D721Med (cell line): ENCODE results near the gene TM4SF20.

ENCODE experiments used
- DNase-seq: peaks from one replicate; pipeline ENCODE4 v3.0.0; 2011; ENCODE audit warnings: low spot score; ENCODE audit not compliant: insufficient read length
- FAIRE-seq: peaks from 2 replicates; lab custom pipeline; 2011; peaks lifted over from hg19 to GRCh38; lab: Jason Lieb, UNC
- TF ChIP-seq, protein P1 (sequence below): IDR thresholded peaks from 2 replicates; pipeline ENCODE4 v1.5.1; 2012; ENCODE audit warnings: mild to moderate bottlenecking, control low read depth; ENCODE audit not compliant: insufficient read depth; ENCODE audit errors: missing control alignments

Gene TM4SF20

DNA sequence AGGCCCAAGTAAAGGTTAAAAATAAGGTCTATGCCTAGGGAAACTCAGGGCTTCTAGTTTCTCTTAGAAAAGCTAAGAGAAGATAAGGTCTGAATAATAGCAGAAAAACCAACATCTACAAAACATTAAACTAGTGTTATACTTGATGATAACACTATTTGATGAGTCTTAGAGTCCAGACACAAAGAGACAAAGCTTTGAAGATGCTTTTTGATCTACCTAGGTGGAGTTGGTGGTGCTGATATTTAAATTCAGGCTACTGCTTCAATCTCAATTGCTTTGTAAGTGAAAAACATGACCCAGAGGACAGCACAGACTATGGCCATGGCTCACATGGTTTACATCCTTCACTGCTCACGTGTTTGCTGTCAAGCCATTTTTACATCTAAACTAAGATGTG is 65.8 kb downstream of the TM4SF20 start:
- FAIRE-seq, result no peak
- DNase-seq, result no peak
- TF ChIP-seq, protein P1, sequence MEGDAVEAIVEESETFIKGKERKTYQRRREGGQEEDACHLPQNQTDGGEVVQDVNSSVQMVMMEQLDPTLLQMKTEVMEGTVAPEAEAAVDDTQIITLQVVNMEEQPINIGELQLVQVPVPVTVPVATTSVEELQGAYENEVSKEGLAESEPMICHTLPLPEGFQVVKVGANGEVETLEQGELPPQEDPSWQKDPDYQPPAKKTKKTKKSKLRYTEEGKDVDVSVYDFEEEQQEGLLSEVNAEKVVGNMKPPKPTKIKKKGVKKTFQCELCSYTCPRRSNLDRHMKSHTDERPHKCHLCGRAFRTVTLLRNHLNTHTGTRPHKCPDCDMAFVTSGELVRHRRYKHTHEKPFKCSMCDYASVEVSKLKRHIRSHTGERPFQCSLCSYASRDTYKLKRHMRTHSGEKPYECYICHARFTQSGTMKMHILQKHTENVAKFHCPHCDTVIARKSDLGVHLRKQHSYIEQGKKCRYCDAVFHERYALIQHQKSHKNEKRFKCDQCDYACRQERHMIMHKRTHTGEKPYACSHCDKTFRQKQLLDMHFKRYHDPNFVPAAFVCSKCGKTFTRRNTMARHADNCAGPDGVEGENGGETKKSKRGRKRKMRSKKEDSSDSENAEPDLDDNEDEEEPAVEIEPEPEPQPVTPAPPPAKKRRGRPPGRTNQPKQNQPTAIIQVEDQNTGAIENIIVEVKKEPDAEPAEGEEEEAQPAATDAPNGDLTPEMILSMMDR, result no peak

DNA sequence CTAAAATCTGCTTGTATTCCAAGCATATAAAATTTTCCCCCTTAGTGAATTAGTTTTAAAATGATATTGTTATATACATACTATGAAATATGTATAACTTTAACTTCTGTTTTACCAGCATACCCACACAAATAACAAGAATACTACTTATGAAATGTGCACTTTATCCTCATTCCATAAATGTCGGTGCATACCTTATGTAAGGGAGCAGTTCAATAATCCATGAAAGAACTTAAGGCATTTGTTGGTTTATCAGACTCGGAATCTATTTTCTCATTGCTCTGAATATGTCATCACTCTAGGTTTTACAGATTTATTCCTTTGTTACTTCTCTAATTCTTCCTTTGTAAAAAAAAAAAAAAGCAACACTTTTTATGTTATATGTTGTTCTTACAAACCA is 66.5 kb downstream of the TM4SF20 start:
- no peak for FAIRE-seq
- DNase-seq, result no peak
- TF ChIP-seq, protein P1, result no peak
